SK-N-MC (cell line): Measurements from ENCODE around the gene CADPS.

Experiments
- DNase-seq: peaks from one replicate; pipeline ENCODE4 v3.0.0-alpha.2; 2011; ENCODE audit warnings: low read depth, low spot score
- H3K27ac ChIP-seq: fragments of 200-600 bp; sonication (generic); 2 replicates; pipeline ENCODE4 v1.5.1; 2016; ENCODE audit warnings: mixed run types
- H3K36me3 ChIP-seq: fragments of 200-600 bp; sonication (generic); 2 replicates; pipeline ENCODE4 v1.6.1; 2017; ENCODE audit warnings: antibody characterized with exemption, low read length, mixed read lengths; ENCODE audit not compliant: insufficient read depth
- H3K4me3 ChIP-seq: fragments of 200-600 bp; sonication (generic); 2 replicates; pipeline ENCODE4 v1.5.1; 2016
- H3K9ac ChIP-seq: fragments of 200-600 bp; sonication (generic); 2 replicates; pipeline ENCODE4 v1.8.0; 2017; ENCODE audit warnings: mixed run types, mixed read lengths; ENCODE audit not compliant: insufficient read length
- H3K9me3 ChIP-seq: fragments of 200-600 bp; sonication (generic); 2 replicates; pipeline ENCODE4 v1.6.1; 2017; ENCODE audit warnings: low read depth, mild to moderate bottlenecking, antibody characterized with exemption, low read length, moderate library complexity, mixed read lengths
- EZH2 ChIP-seq: fragments of 200-600 bp; sonication (generic); IDR thresholded peaks from one replicate; pipeline ENCODE4 v1.6.1; 2017; ENCODE audit warnings: antibody characterized with exemption
- FOXP2 ChIP-seq: optimal IDR thresholded peaks from 2 replicates; pipeline ENCODE3; 2011; ENCODE audit warnings: mild to moderate bottlenecking, moderate library complexity; ENCODE audit not compliant: insufficient read depth; ENCODE audit errors: extremely low read length, control extremely low read depth
- POLR2AphosphoS5 ChIP-seq: IDR thresholded peaks from 2 replicates; pipeline ENCODE4 v1.6.1; 2012; ENCODE audit warnings: mild to moderate bottlenecking, low read depth, low read length, borderline replicate concordance

The CADPS gene

GRCh38 chr3:62809369-62809768 lies 65.8 kb downstream of the CADPS start:
- Histone ChIP-seq H3K9me3 (no peaks in the 10 kb centered on the region), H3K36me3 (no peaks in the 10 kb centered on the region), H3K4me3 (no peak overlapping the region), H3K9ac (no peak overlapping the region), H3K27ac (no peak overlapping the region)
- no peak for TF ChIP-seq EZH2
- no peak for TF ChIP-seq POLR2AphosphoS5
- TF ChIP-seq FOXP2 = no peak
- no peak for DNase-seq

- DNase-seq = no peak
- Histone ChIP-seq H3K4me3 (no peak overlapping the region), H3K27ac (no peak overlapping the region), H3K36me3 (no peaks in the 10 kb centered on the region), H3K9me3 (no peaks in the 10 kb centered on the region), H3K9ac (no peak overlapping the region)
- no peak for TF ChIP-seq POLR2AphosphoS5
- no peak for TF ChIP-seq FOXP2
- TF ChIP-seq EZH2 = no peak
These were observed 69.5 kb downstream of the CADPS start for GRCh38 chr3:62805580-62806277.

GRCh38 chr3:62805106-62805505 lies 70.1 kb downstream of the CADPS start:
- Histone ChIP-seq H3K27ac (no peak overlapping the region), H3K9me3 (no peaks in the 10 kb centered on the region), H3K36me3 (no peaks in the 10 kb centered on the region), H3K4me3 (no peak overlapping the region), H3K9ac (no peak overlapping the region)
- TF ChIP-seq POLR2AphosphoS5 (no peak), EZH2 (no peak), FOXP2 (no peak)
- no peak for DNase-seq

GRCh38 chr3:62803276-62803675 lies 71.9 kb downstream of the CADPS start:
- Histone ChIP-seq H3K27ac (no peak overlapping the region), H3K4me3 (no peak overlapping the region), H3K9ac (no peak overlapping the region), H3K9me3 (no peaks in the 10 kb centered on the region), H3K36me3 (no peaks in the 10 kb centered on the region)
- no peak for DNase-seq
- TF ChIP-seq EZH2 = no peak
- no peak for TF ChIP-seq POLR2AphosphoS5
- TF ChIP-seq FOXP2 = no peak

GRCh38 chr3:62798000-62798399 lies 77.2 kb downstream of the CADPS start:
- H3K9me3 ChIP-seq = no peaks in the 10 kb centered on the region
- H3K27ac ChIP-seq = no peak overlapping the region
- no peak for DNase-seq
- no peaks in the 10 kb centered on the region for H3K36me3 ChIP-seq
- TF ChIP-seq EZH2 (no peak), FOXP2 (no peak), POLR2AphosphoS5 (no peak)
- no peak overlapping the region for H3K9ac ChIP-seq
- no peak overlapping the region for H3K4me3 ChIP-seq

GRCh38 chr3:62797132-62797531 lies 78.1 kb downstream of the CADPS start:
- TF ChIP-seq FOXP2 (no peak), EZH2 (no peak), POLR2AphosphoS5 (no peak)
- no peak for DNase-seq
- Histone ChIP-seq H3K9me3 (no peaks in the 10 kb centered on the region), H3K36me3 (no peaks in the 10 kb centered on the region), H3K4me3 (no peak overlapping the region), H3K9ac (no peak overlapping the region), H3K27ac (no peak overlapping the region)

GRCh38 chr3:62795978-62796657 lies 79.1 kb downstream of the CADPS start:
- Histone ChIP-seq H3K9ac (no peak overlapping the region), H3K36me3 (no peaks in the 10 kb centered on the region), H3K4me3 (no peak overlapping the region), H3K27ac (no peak overlapping the region), H3K9me3 (no peaks in the 10 kb centered on the region)
- TF ChIP-seq EZH2 (no peak), FOXP2 (no peak), POLR2AphosphoS5 (no peak)
- no peak for DNase-seq

- H3K36me3 ChIP-seq = no peaks in the 10 kb centered on the region
- no peak overlapping the region for H3K9ac ChIP-seq
- no peaks in the 10 kb centered on the region for H3K9me3 ChIP-seq
- H3K27ac ChIP-seq = no peak overlapping the region
- H3K4me3 ChIP-seq = no peak overlapping the region
- no peak for TF ChIP-seq FOXP2
- TF ChIP-seq POLR2AphosphoS5 = no peak
- TF ChIP-seq EZH2 = no peak
- no peak for DNase-seq
These were observed 81.3 kb downstream of the CADPS start for GRCh38 chr3:62793946-62794345.
